ENCODE data around the gene MYO15A.

GRCh38 chr17:18065546-18065945 is 43.0 kb upstream of the MYO15A start:
- no peak for TF ChIP-seq CTCF (optimal IDR thresholded peaks at IDR 0.05 in 1 of 3, IDR thresholded peaks at IDR 0.05 in 1 of 3, conservative IDR thresholded peaks at IDR 0.05 in 1 of 3; ENCODE audit: extremely low read depth in 1 of 3, insufficient read depth in 2 of 3, low read length in 3 of 3)
- TF ChIP-seq EZH2 (IDR thresholded peaks at IDR 0.05; ENCODE audit: low read length) = no peak

Measured in keratinocyte (primary cell).